NK-92 (cell line): Measurements from ENCODE around the gene NUP214.

Experiments
- DNase-seq: peaks from one replicate; lab custom pipeline; 2025; ENCODE audit not compliant: unreplicated experiment; lab: John Stamatoyannopoulos, UW

The NUP214 gene

GRCh38 chr9:131125288-131126058 is at the start of gene NUP214:
Gene NUP214, plus strand, starts transcription at chr9:131125586. Its CDS starts 119 bp downstream, at chr9:131125705.
- peak; percentile 96 for DNase-seq

DNA sequence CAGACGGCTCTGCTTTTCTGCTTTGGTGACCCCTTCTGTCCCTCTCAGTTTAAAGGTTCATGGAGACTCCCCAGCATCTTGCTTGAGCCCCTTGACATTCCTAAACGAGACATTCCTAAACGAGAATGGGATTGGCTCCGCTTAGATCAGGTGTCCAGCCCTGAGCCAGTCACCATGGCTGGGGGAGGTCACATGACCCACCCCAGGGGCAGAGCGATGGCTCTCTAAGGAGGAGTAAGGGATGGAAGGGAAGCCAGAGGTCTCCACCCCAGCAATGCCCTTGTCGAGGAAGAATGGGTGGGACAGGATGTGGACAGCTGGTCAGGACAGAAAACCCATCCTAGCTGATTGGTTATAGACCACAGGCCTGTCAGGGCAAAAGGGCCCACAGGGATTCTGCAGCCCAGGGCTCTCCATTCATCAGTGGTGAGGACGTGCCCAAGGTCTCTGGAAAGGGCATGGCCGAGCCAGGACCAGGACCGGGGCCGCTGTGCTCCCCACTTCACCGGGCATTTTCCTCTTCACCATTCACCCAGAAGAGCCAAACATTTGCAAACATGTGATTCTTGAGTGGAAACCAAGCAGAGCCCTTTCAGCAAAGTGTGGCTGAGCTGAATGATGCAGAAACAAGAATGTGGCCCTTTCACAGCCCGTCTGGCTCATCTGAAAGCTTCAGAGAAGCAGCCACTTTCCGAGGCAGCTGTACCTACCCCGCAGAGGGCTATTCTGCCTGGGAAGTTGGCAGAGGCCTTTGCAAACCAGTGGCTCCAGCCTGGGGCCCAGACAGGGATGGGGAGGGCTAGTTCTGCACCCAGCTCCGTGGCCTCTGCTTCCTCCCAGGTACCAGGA is 48.8 kb upstream of the NUP214 start:
- no peak for DNase-seq

- DNase-seq: no peak
Observed at GRCh38 chr9:131078427-131079366, 46.7 kb upstream of the NUP214 start.

DNA sequence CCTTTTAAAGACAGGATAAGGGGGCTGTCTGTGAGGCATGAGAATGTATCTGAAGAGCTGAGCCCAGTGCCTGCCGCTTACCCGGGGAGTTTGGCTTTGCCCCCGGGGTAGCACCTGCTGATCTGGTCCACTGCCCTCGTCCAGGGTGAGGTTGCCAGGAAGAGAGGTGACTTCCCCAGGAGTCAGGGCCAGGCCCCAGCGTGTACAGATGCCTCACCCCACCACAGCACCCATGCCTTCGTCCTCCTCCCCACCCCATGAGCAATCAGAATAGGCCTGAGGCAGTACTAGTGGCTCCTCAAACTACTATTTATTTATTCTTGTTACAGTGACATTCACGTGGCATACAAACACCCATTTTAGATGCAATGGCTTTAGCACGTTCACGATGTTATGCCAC is 44.8 kb upstream of the NUP214 start:
- no peak for DNase-seq

DNA sequence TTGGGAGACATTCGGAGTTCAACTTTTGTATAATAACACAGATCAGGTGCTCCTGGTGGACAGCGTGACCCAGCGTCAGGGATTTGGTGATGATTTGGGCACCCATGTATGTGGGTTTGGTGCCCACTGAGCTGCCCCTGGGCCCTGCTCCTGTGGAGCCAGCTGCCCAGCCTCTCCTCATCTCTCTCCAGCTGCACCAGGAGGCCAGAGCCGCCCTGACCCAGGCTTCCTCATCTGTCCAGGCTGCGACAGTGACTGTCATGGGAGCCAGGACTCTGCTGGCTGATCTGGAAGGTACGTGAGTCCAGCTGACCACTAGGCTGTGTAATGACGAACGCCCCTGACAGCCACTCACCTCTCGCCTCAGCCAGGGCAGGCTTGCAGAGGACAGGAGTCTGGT is 43.5 kb upstream of the NUP214 start:
- DNase-seq: no peak

DNA sequence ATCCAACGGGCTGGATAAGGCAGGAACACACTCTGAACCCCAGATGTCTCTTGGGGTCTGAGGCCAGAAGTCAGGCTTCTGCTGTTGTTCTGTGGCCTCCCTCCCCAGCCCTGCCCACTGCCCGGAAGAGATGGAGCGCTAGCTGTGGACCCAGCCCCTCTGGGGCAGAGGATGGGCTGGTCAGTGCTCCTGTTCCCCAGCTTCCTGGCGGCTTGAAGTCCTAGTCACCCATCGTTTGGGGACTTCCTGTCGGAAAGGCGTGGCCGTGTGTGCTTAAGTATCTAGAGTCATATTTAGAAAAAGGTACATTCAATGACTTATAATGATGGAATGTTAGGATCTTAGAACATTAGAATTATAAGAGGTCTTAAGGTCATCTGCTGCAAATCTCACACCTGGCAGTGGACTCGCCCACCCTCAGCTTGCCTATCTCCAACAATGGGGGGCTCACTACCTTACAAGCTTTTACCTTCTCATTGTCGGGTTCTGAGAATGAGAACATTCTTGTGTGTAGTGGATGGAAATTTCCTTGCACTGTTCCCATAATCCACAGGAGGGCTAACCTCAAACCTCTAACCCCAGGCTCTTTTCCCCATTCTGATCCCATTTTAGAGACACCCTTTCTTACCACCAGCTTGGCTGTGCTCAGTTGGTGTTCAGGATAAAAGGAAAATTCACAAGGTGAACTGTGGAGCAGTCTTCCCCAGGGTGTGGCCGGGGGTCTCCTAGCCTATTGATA is 42.4 kb upstream of the NUP214 start:
- no peak for DNase-seq

GRCh38 chr9:131084661-131085369 is 40.6 kb upstream of the NUP214 start:
- DNase-seq: no peak

DNA sequence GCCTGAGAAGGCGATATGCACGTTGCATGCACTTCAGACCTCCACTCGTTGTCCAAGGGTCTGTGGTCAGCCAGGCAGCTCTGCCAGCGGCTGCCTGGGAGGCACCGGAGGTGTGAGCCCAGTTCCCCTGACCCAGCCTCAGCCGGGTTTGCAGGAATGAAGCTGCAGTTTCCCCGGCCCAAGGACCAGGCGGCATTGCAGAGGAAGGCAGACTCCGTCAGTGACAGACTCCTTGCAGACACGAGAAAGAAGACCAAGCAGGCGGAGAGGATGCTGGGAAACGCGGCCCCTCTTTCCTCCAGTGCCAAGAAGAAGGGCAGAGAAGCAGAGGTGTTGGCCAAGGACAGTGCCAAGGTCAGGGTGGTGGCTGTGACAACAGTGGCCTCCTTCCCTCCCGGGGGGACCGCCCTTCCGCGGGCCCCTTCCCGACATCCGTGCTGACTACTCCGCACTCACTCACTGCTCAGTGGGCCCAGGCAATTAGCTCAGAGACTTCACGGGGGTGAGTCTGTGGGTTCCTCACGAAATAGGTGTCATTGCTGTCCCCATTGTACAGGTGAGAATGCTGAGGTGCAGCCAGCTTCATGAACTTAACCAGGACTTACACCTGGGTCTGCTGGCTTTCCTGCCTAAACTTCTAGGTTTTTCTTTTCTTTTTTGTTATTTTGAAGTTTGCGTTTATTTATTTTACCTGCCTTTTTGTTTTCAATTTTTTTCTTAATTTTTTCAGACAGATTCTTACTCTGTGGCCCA is 39.8 kb upstream of the NUP214 start:
- no peak for DNase-seq

GRCh38 chr9:131087354-131087893 is 38.0 kb upstream of the NUP214 start:
- no peak for DNase-seq

- DNase-seq: no peak
Observed at GRCh38 chr9:131090025-131090787, 35.2 kb upstream of the NUP214 start.

DNA sequence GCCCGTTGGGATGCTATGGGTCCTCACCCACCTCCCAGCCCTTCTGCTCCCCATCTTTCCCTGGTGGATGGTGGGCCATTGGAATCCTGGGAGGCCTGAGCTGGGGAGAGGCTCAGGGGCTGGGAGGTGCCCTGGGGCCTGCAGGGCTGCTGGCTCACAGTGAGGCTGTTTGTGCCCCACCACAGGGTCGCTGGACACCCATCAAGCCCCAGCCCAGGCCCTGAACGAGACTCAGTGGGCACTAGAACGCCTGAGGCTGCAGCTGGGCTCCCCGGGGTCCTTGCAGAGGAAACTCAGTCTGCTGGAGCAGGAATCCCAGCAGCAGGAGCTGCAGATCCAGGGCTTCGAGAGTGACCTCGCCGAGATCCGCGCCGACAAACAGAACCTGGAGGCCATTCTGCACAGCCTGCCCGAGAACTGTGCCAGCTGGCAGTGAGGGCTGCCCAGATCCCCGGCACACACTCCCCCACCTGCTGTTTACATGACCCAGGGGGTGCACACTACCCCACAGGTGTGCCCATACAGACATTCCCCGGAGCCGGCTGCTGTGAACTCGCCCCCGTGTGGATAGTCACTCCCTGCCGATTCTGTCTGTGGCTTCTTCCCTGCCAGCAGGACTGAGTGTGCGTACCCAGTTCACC is 33.9 kb upstream of the NUP214 start:
- DNase-seq: no peak

- DNase-seq: no peak
Observed at GRCh38 chr9:131092030-131092429, 33.4 kb upstream of the NUP214 start.

DNA sequence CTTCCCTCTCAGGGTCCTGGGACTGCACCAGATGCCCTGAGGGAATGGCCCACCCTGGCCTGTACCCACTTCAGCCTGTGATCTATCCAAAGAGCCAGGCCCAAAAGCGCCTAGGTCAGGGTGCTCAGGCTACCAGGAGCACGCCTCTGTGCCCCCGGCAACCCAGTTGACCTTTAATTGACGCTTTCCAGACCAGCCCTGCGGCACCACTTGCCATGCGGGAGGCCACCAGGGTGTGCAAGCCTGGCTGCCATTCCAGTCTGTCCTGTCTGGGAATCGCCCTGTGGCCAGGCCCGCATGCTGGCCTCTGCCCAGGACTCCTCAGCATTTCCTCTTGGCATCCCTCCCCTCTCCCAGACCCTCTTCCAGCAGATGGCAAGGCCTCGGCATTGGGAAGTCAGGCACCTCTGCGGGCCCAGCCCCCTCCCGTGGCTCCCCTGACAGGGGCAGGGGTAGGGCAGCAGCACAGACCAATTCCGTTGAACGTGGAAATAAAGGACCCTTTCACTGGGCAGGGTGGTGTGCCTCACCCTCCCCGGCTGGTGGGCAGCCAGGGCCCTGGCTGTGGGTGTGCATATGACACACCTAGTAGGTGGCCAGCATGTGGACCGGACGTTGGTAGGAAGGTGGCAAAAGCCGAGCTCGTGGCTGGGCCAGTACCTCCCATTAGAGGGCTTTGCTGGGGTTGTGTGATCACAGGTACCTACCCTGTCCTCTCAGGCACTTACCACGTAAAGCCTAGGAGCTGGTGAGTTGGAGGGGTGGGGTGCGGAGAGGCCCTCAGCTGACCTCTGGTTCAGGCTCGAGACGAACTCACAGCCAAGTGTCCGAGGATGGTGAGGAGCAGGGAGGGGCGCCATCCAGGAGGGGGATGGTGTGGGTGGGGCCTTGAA is 32.6 kb upstream of the NUP214 start:
- no peak for DNase-seq

GRCh38 chr9:131094015-131094414 is 31.4 kb upstream of the NUP214 start:
- DNase-seq: no peak

GRCh38 chr9:131094622-131095021 is 30.8 kb upstream of the NUP214 start:
- no peak for DNase-seq

- no peak for DNase-seq
Observed at GRCh38 chr9:131095666-131096268, 29.6 kb upstream of the NUP214 start.
